A549 (cell line): Measurements from ENCODE around the gene DSEL. TPM values are rescaled to one million over a fixed set of nuclear protein-coding genes. Genes with fewer than 3 reads are reported as not detected.

Source experiments
- ATAC-seq, 2 experiments: fragments of 200-7000 bp in 1 of 2; fragments of >200 bp in 1 of 2; cut with Nextera tagmentation in 1 of 2; cut with Tn5 transposase in 1 of 2; 3 replicates each; pipeline versions ENCODE4 v1.8.0 to v1.9.1; 2018 to 2020; ENCODE audit warnings: mild to moderate bottlenecking in 1 of 2, moderate library complexity in 1 of 2
- CTCF ChIA-PET: fragments of 300-600 bp; sonication (Branson Sonifier 250); formaldehyde crosslinking; extraction: SDS; loops from one replicate; lab custom pipeline; 2021; ENCODE audit warnings: antibody characterized with exemption, inconsistent platforms; lab: Yijun Ruan, JAX
- POLR2A ChIA-PET: fragments of 350-600 bp; formaldehyde crosslinking; extraction: SDS; loops from one replicate; lab custom pipeline; 2021; ENCODE audit warnings: antibody characterized with exemption, inconsistent platforms; lab: Yijun Ruan, JAX
- DNase-seq, 2 experiments: peaks; one replicate each; pipeline versions ENCODE4 v3.0.0 to v3.0.0-alpha.2; 2011 to 2016; ENCODE audit warnings: low read depth in 1 of 2, low spot score in 1 of 2
- FAIRE-seq: peaks from 2 replicates; lab custom pipeline; 2011; peaks lifted over from hg19 to GRCh38; lab: Jason Lieb, UNC
- H3K27ac ChIP-seq, 2 experiments: fragments of >200 bp; sonication (Bioruptor Twin); formaldehyde crosslinking; 3 replicates each; pipeline ENCODE4 v1.5.1; 2016 to 2017
- H3K4me1 ChIP-seq: fragments of >200 bp; sonication (Bioruptor Twin); formaldehyde crosslinking; 3 replicates; pipeline ENCODE4 v1.6.1; 2016
- H3K4me2 ChIP-seq: fragments of >200 bp; sonication (Bioruptor Twin); formaldehyde crosslinking; 3 replicates; pipeline ENCODE4 v1.6.1; 2016
- H3K4me3 ChIP-seq: fragments of >200 bp; sonication (Bioruptor Twin); formaldehyde crosslinking; 3 replicates; pipeline ENCODE4 v1.5.1; 2016
- H3K9me3 ChIP-seq: fragments of >200 bp; sonication (Bioruptor Twin); formaldehyde crosslinking; 3 replicates; pipeline ENCODE4 v1.6.1; 2016
- ATOH8 ChIP-seq: fragments of 250-450 bp; sonication (Bioruptor Pico); IDR thresholded peaks from 2 replicates; pipeline ENCODE4 v1.5.0; 2020; ENCODE audit warnings: low read depth, mild to moderate bottlenecking, moderate library complexity
- BCL3 ChIP-seq: fragments of >200 bp; sonication (Bioruptor Twin); formaldehyde crosslinking; IDR thresholded peaks from 3 replicates; pipeline ENCODE4 v1.6.1; 2016
- CBX8 ChIP-seq: fragments of 200-600 bp; sonication (generic); IDR thresholded peaks from 2 replicates; pipeline ENCODE4 v1.6.1; 2016
- CEBPB ChIP-seq, 2 experiments: fragments of >200 bp in 1 of 2; sonication (Bioruptor Twin) in 1 of 2; formaldehyde crosslinking in 1 of 2; IDR thresholded peaks; 2 replicates each; pipeline ENCODE4 v1.6.1; 2012 to 2016
- CHD2 ChIP-seq: fragments of 150-350 bp; IDR thresholded peaks from 2 replicates; pipeline ENCODE4 v1.6.1; 2014; ENCODE audit warnings: low read length; ENCODE audit not compliant: partially characterized antibody
- CHD4 ChIP-seq: fragments of 200-600 bp; sonication (generic); IDR thresholded peaks from 2 replicates; pipeline ENCODE4 v1.6.1; 2016; ENCODE audit warnings: antibody characterized with exemption, mild to moderate bottlenecking, borderline replicate concordance
- EHF ChIP-seq: fragments of 250-450 bp; sonication (Bioruptor Pico); IDR thresholded peaks from 2 replicates; pipeline ENCODE4 v1.5.0; 2020; ENCODE audit warnings: mild to moderate bottlenecking
- EP300 ChIP-seq, 2 experiments: fragments of >200 bp; sonication (Bioruptor Twin); formaldehyde crosslinking; IDR thresholded peaks; 2 replicates in 1 of 2; 3 replicates in 1 of 2; pipeline ENCODE4 v1.6.1; 2016 to 2017
- FOSB ChIP-seq: fragments of 250-450 bp; sonication (Bioruptor Pico); IDR thresholded peaks from 2 replicates; pipeline ENCODE4 v1.5.0; 2020; ENCODE audit warnings: mild to moderate bottlenecking, moderate library complexity
- FOSL2 ChIP-seq, 2 experiments: fragments of 450-650 bp in 1 of 2; fragments of >200 bp in 1 of 2; sonication (Bioruptor Twin) in 1 of 2; formaldehyde crosslinking; IDR thresholded peaks; 2 replicates each; pipeline versions ENCODE4 v1.5.0 to v1.6.1; 2016 to 2020; ENCODE audit warnings: mild to moderate bottlenecking in 1 of 2, moderate library complexity in 1 of 2
- GATA3 ChIP-seq: IDR thresholded peaks from 2 replicates; pipeline ENCODE4 v1.6.1; 2012; ENCODE audit warnings: borderline replicate concordance
- HES2 ChIP-seq: fragments of >200 bp; sonication (Bioruptor Twin); formaldehyde crosslinking; IDR thresholded peaks from 2 replicates; pipeline ENCODE4 v1.6.1; 2016
- HEYL ChIP-seq: fragments of 250-450 bp; sonication (Bioruptor Pico); IDR thresholded peaks from 2 replicates; pipeline ENCODE4 v1.8.0; 2021; ENCODE audit warnings: mild to moderate bottlenecking, moderate library complexity
- HOXB5 ChIP-seq: fragments of 250-450 bp; sonication (Bioruptor Pico); IDR thresholded peaks from 2 replicates; pipeline ENCODE4 v1.5.0; 2020; ENCODE audit warnings: mild to moderate bottlenecking, moderate library complexity
- JUN ChIP-seq, 2 experiments: fragments of >200 bp; sonication (Bioruptor Twin); formaldehyde crosslinking; IDR thresholded peaks; 2 replicates in 1 of 2; 3 replicates in 1 of 2; pipeline ENCODE4 v1.6.1; 2016 to 2017
- JUNB ChIP-seq: fragments of >200 bp; sonication (Bioruptor Twin); formaldehyde crosslinking; IDR thresholded peaks from 2 replicates; pipeline ENCODE4 v1.6.1; 2016
- KDM1A ChIP-seq: fragments of 200-600 bp; sonication (generic); IDR thresholded peaks from 2 replicates; pipeline ENCODE4 v1.6.1; 2016; ENCODE audit warnings: low read depth, mild to moderate bottlenecking
- MAZ ChIP-seq: fragments of 150-350 bp; IDR thresholded peaks from 2 replicates; pipeline ENCODE4 v1.6.1; 2014; ENCODE audit warnings: antibody characterized with exemption, low read depth, low read length, borderline replicate concordance
- PHF8 ChIP-seq: fragments of 200-600 bp; sonication (generic); IDR thresholded peaks from 2 replicates; pipeline ENCODE4 v1.6.1; 2016; ENCODE audit warnings: low read depth, mild to moderate bottlenecking, antibody characterized with exemption, moderate library complexity, borderline replicate concordance
- POLR2AphosphoS2 ChIP-seq: conservative IDR thresholded peaks from 2 replicates; pipeline ENCODE4 v1.6.1; 2012; ENCODE audit warnings: low read length, improper control_type of control experiment, inconsistent platforms
- SMC3 ChIP-seq: fragments of >200 bp; sonication (Bioruptor Twin); formaldehyde crosslinking; IDR thresholded peaks from 3 replicates; pipeline ENCODE4 v1.6.1; 2018; ENCODE audit warnings: inconsistent platforms
- ZFP36 ChIP-seq: fragments of 450-650 bp; IDR thresholded peaks from 2 replicates; pipeline ENCODE4 v1.6.1; 2014; ENCODE audit warnings: borderline replicate concordance; ENCODE audit not compliant: partially characterized antibody
- WGBS: methylation state at CpG from one replicate; pipeline ENCODE4 v1.1.6; 2017; ENCODE audit errors: missing lambda C conversion rate; 5-methylcytosine and 5-hydroxymethylcytosine counted together
- polyA plus RNA-seq, 4 experiments: library from polyadenylated mRNA; depleted of rRNA in 3 of 4; stranded (reverse); fragments of >200 nt; fragmentation: RNase III in 1 of 4; extraction: RNeasy Plus Mini Kit Qiagen cat#74134 plus additional on column Dnase treatment in 1 of 4; gene quantifications; 2 replicates in 3 of 4; 3 replicates in 1 of 4; pipeline ENCODE4 v1.2.3, GENCODE V29; 2011 to 2017

Gene DSEL
- polyA plus RNA-seq, 2 of the 4 experiments (the other 2 are of a cell fraction), result 0.21 to 0.34 TPM

DNA sequence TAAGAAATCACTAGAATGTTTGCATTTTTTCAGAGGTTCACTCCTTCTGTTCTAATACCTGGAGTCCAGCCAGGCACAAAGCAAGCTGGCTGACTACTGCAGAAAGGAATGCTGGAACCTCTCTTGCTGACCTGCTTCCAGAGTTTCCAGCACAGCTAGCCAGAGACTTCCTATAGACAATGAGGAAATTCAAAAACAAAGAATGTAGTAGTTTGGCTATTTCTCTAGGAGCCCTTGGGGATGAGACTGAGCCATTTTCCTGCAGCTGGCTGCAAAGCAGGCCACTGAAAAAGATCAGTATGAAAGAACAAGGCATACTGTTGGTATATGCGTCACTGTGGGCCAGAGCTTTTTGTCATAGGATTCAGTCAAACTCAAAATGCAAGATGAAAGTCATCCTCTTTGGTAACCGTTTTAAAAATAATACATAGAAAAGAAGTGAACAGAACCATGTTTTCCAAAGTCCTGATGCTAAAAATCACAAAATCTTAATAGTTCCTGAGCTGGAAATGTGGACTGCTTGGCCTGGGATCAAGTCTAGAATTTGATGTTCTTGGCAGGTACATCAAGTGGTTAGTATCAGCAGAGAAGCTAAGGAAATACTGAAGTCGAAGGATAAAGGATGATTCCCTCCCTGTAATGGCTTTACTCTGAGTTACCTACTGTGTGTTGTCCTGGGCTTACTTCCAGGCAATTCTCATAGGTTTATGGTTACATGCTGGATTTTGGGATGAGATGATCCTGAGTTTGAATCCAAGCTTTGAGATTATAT, 9.0 kb upstream of the DSEL start:
- FAIRE-seq (no peak), DNase-seq (peak; percentile 14 to 61), ATAC-seq (peak; percentile 93 to 94)
- Histone ChIP-seq H3K4me3 (no peak overlapping the region), H3K9me3 (no peaks in the 10 kb centered on the region), H3K4me2 (peak overlapping the region; percentile 52), H3K4me1 (peaks cover 11% of the 10 kb centered on the region), H3K27ac (peak overlapping the region; percentile 24 to 49; a peak in 3 of 6 replicates)
- no peak for TF ChIP-seq MAZ
- no peak for TF ChIP-seq HOXB5 (CRISPR knock-in tag)
- TF ChIP-seq JUNB, result peak; percentile 30; the same call in 1 of the 2 replicates
- no peak for TF ChIP-seq FOSL2 (IDR thresholded peaks at IDR 0.05)
- TF ChIP-seq FOSL2 (CRISPR knock-in tag; IDR thresholded peaks at IDR 0.05), result peak; percentile 21; the same call in 1 of the 2 replicates
- 0 out of 3 replicates have a peak, but pooled peaks have one; percentile 6 for TF ChIP-seq SMC3
- no peak for TF ChIP-seq HEYL (CRISPR knock-in tag)
- 45% methylated on average over 3 of the region's 3 CpGs for WGBS
- CTCF ChIA-PET, result interaction anchor here (0.6 to 2.1 kb wide), 4 partner anchors 8 to 867 kb away, joined by 3 to 5 read pairs (median 4); partner anchors contain the start of gene DSEL
- POLR2A ChIA-PET, result interaction anchor here (0.8 kb wide), 1 partner anchor 9 kb away, joined by 3 read pairs; the partner anchor contains the start of gene DSEL

DNA sequence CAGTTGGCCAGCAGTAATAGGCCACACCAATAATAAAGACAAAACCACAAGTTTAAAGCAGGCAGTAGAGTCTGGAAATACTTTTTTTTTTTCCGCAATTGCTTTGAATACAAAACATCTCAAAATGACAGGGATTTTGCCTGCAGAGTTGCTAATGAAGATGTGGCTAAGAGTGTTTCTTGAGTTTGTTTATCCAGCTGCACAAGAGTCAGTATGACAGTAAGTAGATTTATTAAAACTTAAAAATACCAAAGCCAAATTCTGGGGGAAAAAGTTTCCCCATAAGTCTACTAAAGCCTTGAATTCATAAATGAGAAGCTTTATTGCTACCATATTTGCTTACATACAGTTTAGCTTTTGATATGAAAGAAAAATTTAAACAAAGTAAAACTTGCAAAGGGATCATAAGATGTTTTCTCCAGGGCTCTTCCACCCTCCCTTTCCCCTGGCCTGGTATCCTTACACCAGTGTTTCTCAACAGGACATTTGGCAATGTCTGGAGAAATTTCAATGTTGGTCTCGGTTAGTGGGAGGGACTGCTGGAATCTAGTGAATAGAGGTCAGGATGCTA, 3.9 kb upstream of the DSEL start:
- Histone ChIP-seq H3K27ac (no peak overlapping the region), H3K4me3 (no peak overlapping the region), H3K4me1 (peaks cover 6% of the 10 kb centered on the region), H3K4me2 (no peak overlapping the region), H3K9me3 (no peaks in the 10 kb centered on the region)
- FAIRE-seq (no peak), ATAC-seq (no peak), DNase-seq (no peak)
- ChIA-PET CTCF (no interaction called here), POLR2A (no interaction called here)
- no peak for TF ChIP-seq EHF (CRISPR knock-in tag)
- no peak for TF ChIP-seq CHD2
- TF ChIP-seq HEYL (CRISPR knock-in tag), result no peak
- TF ChIP-seq HES2, result no peak
- TF ChIP-seq MAZ, result no peak
- WGBS, result 80% methylated on average over 2 of the region's 2 CpGs

- FAIRE-seq (no peak), DNase-seq (no peak), ATAC-seq (no peak)
- H3K4me2 ChIP-seq, result no peak overlapping the region
- WGBS, result 32% methylated on average over 2 of the region's 2 CpGs
- H3K27ac ChIP-seq, result no peak overlapping the region
- H3K4me1 ChIP-seq, result no peaks in the 10 kb centered on the region
- H3K4me3 ChIP-seq, result no peak overlapping the region
- POLR2A ChIA-PET, result no interaction called here
- TF ChIP-seq CBX8, result no peak
- no peak for TF ChIP-seq BCL3
- TF ChIP-seq CHD2, result no peak
- TF ChIP-seq ZFP36, result no peak
- TF ChIP-seq EP300 (IDR thresholded peaks at IDR 0.05), result no peak
- no peak for TF ChIP-seq GATA3
- no peak for TF ChIP-seq HOXB5 (CRISPR knock-in tag)
- no peak for TF ChIP-seq KDM1A
- TF ChIP-seq ATOH8 (CRISPR knock-in tag), result no peak
- no peak for TF ChIP-seq FOSB (CRISPR knock-in tag)
- TF ChIP-seq EHF (CRISPR knock-in tag), result no peak
- no peak for TF ChIP-seq POLR2AphosphoS2
- TF ChIP-seq JUN (IDR thresholded peaks at IDR 0.05), result no peak
- no peak for TF ChIP-seq MAZ
- TF ChIP-seq CHD4, result no peak
- no peak for TF ChIP-seq PHF8
- TF ChIP-seq CEBPB (IDR thresholded peaks at IDR 0.05), result no peak
- CTCF ChIA-PET, result no interaction called here
- no peaks in the 10 kb centered on the region for H3K9me3 ChIP-seq
These were observed 3.1 kb upstream of the DSEL start for GRCh38 chr18:67519592-67519991.
